ENCODE measurements around the gene SCFD2.

- TF ChIP-seq GATA3 (IDR thresholded peaks at IDR 0.05; ENCODE audit: low read depth, low read length) (no peak), GATA2 (IDR thresholded peaks at IDR 0.05; ENCODE audit: low read depth, low read length) (no peak)
Observed at GRCh38 chr4:53234111-53234510, 131.8 kb downstream of the SCFD2 start.

Measured in SH-SY5Y (cell line).